ENCODE data around the gene TMEM221. TPM values are rescaled to one million over a fixed set of nuclear protein-coding genes. Genes with fewer than 3 reads are reported as not detected.

Gene TMEM221
- total RNA-seq, 1 experiment from 2014 or later = 3.4 TPM

- Histone ChIP-seq H3K27ac (ENCODE audit: low read depth, low read length) (peak overlapping the region; percentile 69), H3K4me1 (ENCODE audit: control insufficient read depth in 1 of 2, insufficient read depth in 2 of 2, low read length in 2 of 2) (peaks cover 32 to 62% of the 10 kb centered on the region in 2 experiments), H3K79me2 (ENCODE audit: insufficient read depth, low read length) (peaks cover 4% of the 10 kb centered on the region; the same call in 1 of the 2 replicates), H2AFZ (ENCODE audit: low read depth, low read length, poor library complexity, severe bottlenecking) (no peak overlapping the region), H3K9me3 (ENCODE audit: control insufficient read depth in 1 of 2, insufficient read depth in 1 of 2, low read depth in 1 of 2, low read length in 2 of 2) (no peaks in the 10 kb centered on the region), H3K4me3 (replicated peaks in 1 of 2; ENCODE audit: low read depth in 1 of 2, low read length in 2 of 2) (peak overlapping the region; percentile 38 to 78), H3K36me3 (ENCODE audit: control insufficient read depth in 1 of 2, insufficient read depth in 2 of 2, low read length in 2 of 2) (no peaks in the 10 kb centered on the region), H3K9ac (ENCODE audit: low read length) (peak overlapping the region; percentile 82), H3K9me2 (ENCODE audit: insufficient read depth) (no peaks in the 10 kb centered on the region), H3K4me2 (ENCODE audit: low read length) (peak overlapping the region; percentile 98), H4K20me1 (ENCODE audit: insufficient read depth) (no peaks in the 10 kb centered on the region), H3K27me3 (ENCODE audit: insufficient read depth, low read length) (no peaks in the 10 kb centered on the region)
- CTCF ChIA-PET = interaction anchor here (1.9 kb wide), 1 partner anchor 27 kb away, joined by 5 read pairs; no protein-coding TSS in a partner anchor
- POLR2A ChIA-PET = no interaction called here
- RAD21 ChIA-PET (ENCODE audit: low non-redundant PET in 1 of 2, low total read pairs in 2 of 2, uncharacterized antibody in 2 of 2, unreplicated experiment in 2 of 2) = no interaction called here
- TF ChIP-seq POLR2A (IDR thresholded peaks at IDR 0.05; ENCODE audit: borderline replicate concordance, extremely low read depth, insufficient read depth, insufficient read length) (no peak), EGR1 (IDR thresholded peaks at IDR 0.05; ENCODE audit: low read depth) (no peak), SP1 (IDR thresholded peaks at IDR 0.05; ENCODE audit: low read depth) (no peak), ZBTB33 (IDR thresholded peaks at IDR 0.05; ENCODE audit: extremely low read depth, insufficient replicate concordance, low read length) (no peak), EZH2 (IDR thresholded peaks at IDR 0.05) (no peak), CBX3 (IDR thresholded peaks at IDR 0.05; ENCODE audit: low read depth) (no peak), MAX (IDR thresholded peaks at IDR 0.05) (no peak), SRF (IDR thresholded peaks at IDR 0.05; ENCODE audit: low read depth) (no peak), TCF7L2 (IDR thresholded peaks at IDR 0.05; ENCODE audit: borderline replicate concordance, extremely low read depth, insufficient read depth, insufficient read length) (no peak), FOSL1 (IDR thresholded peaks at IDR 0.05; ENCODE audit: low read depth) (no peak)
- no peak for ATAC-seq
- intact Hi-C loops (cut with micrococcal nuclease) = no loop called here
- no peak for DNase-seq (ENCODE audit: low read depth, low spot score)
- BruUV-seq (replicated peaks) = no TSS peak
These were observed 20.6 kb upstream of the TMEM221 start for GRCh38 chr19:17469092-17469480.
